ENCODE measurements around the gene KRTAP22-2.

GRCh38 chr21:30579346-30579745 is 10.9 kb downstream of the KRTAP22-2 start:
- TF ChIP-seq POLR2A (IDR thresholded peaks at IDR 0.05): no peak
- TF ChIP-seq CTCF (IDR thresholded peaks at IDR 0.05): no peak

Measured in heart left ventricle (tissue), 13 donors.